ENCODE measurements around the gene WBP4.

WBP4 gene

DNA sequence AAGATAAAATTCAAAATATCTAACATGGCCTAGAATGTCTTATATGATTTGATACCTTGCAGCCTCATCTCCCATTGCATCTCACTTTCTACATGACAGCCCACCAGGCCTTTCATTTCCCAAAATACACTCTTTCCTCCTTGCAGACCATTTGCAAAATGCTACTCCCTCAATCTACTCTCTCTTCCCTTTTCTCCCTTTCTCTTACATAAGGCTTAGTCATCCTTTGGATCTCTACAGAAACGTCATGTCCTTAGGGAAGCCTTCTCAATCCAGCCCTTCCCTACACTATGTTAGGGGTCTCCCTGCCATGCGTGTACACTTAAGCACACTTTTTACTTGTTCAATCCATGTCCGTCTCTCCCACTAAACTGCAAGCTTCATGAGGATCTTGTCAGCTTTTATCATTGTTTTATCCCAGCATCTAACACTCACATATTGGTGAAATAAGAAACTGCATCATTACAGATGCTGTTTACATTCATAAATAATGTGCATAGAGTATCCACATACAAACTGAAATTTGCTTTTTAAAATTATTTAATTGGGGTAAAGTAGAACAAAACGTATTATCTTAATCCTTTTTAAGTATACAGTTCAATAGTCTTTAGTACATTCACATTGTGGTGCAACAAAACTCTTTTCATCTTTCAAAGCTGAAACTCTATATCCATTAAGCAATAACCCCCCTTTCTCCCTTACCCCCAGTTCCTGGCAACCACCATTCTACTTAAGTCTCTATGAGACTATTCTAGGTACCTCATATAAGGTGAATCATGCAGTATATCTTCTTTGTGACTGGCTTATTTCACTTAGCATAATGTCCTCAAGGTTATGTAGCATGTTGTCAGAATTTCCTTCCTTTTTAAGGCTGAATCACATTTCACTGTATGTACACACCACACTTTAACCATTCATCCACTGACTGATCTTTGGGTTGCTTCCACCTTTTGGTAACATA lies 11.5 kb upstream of the WBP4 start:
- DNase-seq: peak; percentile 52 to 74

DNA sequence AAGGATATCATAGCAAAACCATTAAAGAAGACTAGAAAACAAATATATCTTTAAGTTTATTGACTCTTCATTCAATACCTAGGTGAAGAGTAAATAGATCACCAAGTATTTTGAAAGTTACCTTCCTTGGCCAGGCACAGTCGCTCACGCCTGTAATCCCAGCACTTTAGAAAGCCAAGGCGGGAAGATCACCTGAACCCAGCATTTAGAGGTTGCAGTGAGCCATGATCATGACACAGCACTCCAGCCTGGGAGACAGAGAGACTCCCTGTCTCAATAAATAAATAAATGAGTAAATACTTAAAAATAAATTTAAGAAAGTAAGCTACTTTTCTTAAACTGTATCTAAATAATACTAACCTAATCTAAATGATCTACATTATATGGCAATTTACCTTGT lies 8.9 kb upstream of the WBP4 start:
- DNase-seq: no peak

DNA sequence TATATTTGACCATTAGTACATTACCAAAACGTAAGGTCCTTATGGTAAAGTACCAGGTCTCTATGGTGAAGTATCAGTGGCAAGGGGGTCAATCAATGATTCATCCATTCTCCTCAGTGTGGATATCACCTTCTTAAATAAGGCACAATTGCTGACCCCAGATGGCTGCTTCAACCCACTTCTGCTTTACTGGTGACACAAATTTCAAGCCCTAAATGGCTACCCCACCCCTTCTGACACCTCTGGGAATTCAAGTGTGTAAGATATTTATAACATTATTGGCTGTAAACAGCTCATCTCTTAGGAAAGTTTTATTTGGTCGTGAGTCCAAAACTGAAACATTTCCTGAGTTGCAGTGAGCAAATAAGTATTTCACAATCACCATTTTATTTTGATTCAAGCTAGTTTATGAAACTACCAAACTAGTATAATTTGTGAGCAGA lies 7.9 kb upstream of the WBP4 start:
- peak; percentile 67 to 70 for DNase-seq

DNA sequence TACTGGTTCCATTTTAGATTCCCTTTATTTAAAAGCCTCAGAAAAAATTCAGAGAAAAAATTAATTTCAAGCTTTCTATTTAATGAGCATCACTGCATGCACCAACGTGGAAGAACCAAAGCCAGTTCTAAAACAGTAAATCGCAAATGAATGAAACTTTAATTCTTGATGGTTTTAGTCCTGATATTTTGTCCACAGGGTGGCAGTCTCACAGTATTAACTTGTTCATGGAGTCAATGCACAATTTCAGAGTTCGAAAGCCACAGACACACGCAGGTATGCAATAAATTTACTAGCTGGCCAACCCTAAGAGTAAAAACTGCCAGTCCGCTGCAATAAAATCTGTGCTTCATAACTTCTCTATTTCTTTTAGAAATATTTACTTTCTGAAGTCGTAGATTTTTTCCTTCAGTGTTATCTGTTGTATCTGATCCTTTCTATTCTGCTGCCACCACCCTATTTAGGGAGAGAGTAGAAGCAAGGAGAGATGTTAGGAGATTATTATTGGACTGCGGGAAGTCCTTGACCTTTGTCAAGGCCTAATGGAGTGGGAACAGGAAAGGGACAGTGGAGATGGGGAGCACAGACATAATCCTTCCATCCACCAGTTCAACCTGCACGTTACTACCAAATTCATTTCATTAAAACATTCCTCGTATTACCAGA lies 7.0 kb upstream of the WBP4 start:
- peak; percentile 21 to 63 for DNase-seq

DNA sequence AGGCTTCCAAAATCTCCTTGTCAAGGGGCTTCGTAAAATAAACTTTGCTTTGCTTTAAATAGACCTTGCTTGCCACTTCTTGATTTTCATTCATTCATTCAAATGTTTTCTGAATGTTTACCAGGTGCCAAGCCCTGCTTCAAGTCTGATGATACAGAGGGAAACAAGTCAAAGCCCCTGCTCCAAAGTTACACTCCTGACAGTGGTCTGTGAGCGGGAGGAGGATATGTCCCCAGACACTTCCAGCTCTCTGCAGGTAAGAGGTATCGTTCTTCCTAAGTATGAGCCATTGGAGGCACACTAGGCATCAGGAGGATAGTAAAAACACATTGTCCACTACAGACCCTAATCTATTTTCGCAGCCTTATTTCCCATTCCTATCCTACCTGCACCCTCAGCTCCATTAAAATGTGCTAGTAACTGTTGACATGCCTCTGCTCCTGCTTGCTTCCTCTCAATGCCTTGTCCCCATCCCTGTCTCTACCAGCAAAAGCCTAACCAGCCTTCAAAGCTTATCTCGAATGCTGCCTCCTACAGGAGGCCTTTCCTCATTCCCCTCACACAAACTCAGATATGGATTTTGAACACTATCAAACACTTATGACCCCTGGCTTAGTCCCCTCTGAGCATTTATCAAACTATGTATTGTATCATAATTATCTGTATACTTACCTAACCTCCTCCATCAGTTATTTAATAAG lies 6.2 kb upstream of the WBP4 start:
- DNase-seq: no peak

DNA sequence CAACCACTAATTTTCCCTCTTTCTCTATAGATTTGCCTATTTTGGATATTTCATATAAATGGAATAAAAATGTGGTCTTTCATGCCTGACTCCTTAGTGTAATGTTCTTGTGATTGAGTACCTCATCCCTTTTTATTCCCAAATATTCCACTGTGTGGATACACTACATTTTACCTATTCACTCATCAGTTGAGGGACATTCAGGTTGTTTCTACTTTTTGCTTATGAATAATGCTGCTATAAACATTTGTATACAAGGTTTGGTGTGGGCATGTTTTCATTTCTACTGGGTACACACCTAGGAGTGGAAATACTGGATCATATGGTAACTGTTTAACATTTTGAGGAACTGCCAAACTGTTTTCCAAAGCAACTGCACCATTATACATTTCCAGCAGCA lies 5.1 kb upstream of the WBP4 start:
- no peak for DNase-seq

DNA sequence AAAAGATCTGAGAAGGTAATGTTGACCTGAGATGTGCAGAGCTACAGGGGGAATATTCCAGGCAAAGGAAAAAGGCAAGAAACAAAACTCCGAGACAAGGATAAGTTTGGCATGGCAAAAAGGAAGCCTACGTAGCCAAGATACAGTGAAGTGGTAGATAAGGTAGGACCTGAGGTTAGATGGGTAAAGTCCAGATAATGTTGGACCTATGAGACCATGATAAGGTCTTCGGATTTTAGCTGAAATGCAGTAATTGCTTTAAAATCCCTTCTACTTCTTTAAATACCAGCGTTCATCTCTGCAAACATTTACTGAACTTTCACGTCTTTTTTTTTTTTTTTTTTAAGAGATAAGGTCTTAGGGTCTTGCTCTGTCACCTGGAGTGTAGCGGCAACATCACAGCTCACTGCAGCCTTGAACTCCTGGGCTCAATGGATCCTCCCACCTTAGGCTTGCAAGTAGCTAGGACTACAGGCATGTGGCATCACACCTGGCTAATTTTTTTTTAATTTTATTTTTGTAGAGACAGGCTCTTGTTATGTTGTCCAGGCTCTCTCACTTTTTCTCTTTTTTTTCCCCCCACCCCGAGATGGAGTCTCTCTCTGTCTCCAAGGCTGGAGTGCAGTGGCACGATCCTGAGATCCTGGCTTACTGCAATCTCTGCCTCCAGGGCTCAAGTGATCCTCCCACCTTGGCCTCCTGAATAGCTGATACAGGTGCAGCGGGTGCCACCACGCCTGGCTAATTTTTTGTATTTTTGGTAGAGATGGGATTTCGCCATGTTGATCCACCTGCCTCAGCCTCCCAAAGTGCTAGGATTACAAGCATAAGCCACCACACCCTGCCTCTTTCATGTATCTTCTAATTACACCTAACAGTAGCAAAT lies 4.2 kb upstream of the WBP4 start:
- no peak for DNase-seq

DNA sequence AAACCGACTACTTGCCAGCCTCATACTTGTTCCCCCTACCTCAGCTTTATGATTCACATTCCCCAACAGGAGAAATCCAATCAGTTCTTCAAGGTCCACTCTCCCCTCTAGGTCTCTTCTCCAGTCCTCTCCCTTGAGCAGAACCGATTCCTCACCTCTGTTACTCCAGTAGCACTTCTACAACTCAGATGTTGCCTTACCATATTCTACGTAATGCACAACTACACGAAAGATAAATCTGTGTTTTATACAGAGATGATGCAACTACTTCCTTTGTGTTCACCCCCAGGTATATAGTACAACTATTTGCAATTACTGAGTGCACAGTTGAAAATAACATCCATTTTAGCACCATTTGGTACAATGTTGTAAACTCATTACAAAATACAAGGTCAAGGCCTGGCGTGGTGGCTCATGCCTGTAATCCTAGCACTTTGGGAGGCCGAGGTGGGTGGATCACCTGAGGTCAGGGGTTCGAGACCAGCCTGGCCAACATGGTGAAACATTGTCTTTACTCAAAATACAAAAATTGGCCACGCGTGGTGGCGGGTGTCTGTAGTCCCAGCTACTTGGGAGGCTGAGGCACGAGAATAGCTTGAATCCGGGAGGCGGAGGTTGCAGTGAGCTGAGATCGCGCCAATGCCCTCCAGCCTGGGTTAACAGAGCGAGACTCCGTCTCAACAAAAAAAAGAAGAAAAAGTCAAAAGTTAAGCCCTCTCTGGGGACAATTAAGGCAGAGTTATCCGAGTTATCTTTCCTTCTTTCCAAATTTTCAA lies 2.8 kb upstream of the WBP4 start:
- no peak for DNase-seq

DNA sequence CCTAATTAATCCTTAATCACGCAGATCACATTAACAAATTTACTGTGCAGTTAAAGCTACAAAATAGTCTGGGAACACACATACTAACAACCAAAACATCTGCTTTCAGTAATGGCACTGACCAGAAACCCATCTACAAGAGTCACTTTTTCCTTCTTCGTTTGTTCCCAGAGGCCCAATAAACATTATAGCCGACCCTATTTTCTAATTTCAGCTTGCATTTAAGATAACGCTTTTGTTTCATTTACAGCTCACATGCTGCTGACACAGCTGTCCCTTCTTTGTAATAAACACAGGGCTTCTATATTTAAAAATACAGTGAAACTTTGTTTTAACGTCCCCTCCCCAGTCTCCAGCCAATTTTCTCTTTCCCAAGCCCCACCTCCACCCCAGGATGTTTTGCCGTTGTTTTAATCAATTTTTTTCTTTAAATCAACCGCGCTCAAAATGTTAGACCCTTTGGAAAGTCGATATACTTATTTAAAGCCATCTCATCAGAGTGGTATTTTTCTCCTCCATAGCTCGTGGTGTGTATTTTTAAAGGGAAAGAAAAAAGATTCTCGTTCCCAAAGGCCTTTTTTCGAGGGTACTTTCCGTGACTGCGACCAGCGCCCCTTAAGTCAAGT lies 1.7 kb upstream of the WBP4 start:
- no peak for DNase-seq

DNA sequence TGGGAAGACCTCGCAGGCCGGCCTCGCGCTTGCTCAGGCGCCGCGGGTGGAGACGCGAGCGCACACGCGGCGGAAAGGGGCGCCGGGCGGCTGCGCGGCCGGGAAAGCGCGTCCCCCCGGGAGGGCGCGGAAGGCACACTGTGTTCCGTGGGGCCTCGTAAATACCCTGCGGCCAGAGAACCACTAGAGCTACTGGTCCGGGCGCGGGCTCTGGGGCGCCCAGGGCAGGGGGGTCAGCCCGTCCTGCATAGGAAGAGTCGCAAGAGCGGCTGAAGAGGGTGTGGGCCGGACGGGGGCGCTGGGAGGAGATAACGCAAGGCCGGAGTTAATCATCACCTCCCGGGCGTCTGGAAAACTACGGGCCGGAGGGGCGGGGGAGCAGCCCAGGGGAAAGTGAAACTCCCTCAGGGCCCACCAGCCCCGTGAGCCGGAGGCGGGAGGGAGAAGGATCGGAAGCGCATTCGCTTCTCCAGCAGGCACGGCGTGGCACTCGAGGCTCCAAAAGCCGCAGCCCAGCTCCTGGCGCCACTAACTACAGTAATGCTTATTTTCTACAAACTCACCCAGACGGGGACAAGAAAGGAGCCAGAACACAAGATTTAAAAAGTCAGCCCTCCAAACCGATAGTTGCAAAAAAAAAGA lies 1.1 kb upstream of the WBP4 start:
- peak; percentile 91 to 94 for DNase-seq

DNA sequence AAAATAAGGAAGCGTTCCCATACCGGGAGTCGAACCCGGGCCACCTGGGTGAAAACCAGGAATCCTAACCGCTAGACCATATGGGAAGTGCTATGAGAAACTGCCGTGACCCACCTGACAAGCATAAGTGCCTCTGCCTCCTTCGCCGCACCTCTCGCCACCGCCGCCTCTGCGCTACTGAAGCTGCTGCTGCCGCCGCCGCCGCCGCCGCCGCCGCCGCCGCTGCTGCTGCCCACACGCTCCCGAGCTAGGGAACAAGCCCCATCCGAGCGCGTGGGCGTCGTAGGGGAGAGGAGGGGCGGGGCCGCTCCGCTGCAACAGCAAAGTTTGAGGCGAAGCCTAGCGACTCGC lies 610 bp upstream of the WBP4 start:
- DNase-seq: peak; percentile 93 to 97

DNA sequence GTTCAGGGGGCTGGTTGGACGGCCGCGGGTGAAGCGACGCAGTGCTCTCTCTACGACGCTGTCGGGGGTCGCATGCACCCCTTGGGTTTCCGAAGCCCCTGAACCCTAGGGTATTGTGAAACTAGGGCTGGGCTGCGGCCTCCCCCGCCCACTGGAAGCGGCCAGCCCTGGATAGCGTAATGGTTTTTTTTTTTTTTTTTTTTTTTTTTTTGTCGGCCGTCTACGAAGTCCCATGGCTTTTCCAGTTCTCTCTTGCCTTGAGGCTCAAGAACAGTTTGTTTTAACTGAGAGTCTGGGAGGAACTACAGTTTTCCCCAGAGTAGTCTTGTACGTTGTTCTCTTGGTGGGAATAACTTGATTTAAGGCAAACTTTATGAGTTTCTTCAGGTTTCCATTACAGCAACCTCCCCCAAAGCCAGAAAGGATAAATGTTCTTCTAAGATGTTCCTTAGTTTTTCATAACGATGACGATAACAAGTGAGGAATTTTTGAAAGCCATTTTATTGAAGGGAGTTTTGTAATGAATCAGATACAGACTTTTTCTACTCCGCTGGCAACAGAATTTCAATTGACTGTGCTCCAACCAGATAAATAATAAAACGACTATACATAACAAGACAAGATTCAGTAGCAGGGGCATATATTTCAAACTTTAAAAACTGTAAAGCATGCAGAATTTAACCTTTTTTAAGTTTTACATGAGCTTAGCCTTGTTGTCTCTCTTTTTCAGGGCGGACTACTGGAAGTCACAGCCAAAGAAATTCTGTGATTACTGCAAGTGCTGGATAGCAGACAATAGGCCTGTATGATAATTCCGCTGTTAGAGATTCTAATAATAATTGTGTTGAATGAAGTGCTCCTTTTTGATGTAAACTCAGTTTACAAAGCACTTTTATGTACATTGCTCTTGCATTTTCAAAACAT lies 867 bp downstream of the WBP4 start:
- DNase-seq: peak; percentile 82 to 88

DNA sequence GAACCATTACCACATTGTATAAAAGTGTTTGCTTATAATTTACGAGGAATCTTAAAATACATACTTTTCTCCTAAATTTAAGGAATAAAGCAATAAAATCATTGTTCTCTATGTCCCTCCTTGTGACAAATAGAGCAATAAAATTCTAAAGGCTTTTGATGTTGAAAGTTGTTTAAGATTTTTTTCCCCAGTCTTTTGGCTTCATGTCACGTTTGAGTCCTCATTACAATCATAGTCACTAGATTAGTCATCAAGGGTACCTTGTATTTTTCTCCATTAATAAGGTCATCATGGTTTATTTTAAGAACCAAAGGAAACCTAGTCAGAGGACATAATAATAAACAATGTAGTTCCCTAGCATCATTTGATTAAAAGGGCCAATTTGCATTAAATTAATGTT lies 3.2 kb downstream of the WBP4 start:
- no peak for DNase-seq

DNA sequence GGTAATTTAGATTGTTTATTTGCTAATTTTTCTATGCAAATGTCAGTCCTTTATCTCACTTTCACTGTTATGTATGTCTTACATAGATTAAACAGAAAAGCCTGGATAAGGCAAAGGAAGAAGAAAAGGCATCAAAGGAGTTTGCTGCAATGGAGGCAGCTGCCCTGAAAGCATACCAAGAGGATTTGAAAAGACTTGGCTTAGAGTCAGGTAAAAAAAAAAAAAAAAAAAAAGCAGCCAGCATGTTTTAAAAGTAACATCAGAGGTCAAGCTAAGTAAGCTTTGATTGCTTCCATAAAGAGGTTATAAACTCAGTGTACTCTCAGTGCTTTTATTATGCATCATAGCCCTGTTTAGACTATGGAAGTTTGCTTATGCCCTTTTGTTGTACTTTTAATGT lies 3.8 kb downstream of the WBP4 start:
- DNase-seq: no peak

DNA sequence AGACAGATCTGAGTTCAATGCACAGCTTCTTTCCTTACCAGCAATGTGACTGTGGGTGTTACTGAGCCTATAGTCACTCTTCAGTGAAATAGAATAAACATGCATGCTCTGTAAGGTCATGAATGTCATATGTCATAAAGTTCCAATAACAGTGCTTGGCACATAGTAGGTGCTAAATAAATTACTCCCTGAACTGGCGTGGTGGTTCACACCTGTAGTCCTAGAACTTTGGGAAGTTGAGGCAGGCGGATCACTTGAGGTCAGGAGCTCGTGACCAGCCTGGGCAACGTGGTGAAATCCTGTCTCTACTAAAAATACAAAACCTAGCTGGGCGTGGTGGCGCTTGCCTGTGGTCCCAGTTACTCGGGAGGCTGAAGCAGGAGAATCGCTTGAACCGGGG lies 13.2 kb downstream of the WBP4 start:
- no peak for DNase-seq

DNA sequence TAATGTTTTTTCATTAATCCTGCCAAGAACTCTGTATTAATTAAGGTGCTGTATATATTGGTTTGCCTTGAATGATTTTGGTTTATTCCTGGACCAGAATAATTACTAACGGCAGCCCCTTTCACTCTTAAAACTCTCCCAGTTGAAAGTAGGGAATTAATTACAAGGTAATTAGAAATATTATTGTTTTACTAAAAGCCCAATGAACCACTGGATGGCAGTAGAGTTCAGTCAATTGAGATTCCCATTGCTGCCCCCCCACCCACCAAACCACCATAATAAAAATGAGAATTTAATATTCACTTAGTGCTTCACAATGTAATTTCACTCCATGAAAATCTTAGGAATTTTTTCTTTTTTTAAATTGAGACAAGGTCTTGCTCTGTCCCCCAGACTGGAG lies 13.7 kb downstream of the WBP4 start:
- DNase-seq: peak in 1 of 2 donors; percentile 41

DNA sequence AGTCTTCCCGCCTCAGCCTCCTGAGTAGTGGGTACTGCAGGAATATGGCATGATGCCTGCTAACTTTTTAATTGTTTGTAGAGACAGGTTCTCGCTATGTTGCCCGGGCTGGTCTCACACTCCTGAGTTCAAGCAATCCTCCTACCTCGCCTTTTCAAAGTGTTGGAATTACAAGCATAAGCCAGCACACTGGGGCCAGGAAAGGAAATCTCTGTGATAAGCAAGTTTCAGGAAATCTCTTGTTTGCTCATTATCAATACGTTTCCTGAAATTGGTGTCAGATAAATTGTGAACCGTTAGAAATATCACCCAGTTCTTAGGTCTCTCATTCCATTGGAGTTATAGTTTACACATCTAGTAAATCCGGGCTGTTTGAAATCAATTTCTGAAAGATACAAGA lies 14.2 kb downstream of the WBP4 start:
- DNase-seq: no peak

DNA sequence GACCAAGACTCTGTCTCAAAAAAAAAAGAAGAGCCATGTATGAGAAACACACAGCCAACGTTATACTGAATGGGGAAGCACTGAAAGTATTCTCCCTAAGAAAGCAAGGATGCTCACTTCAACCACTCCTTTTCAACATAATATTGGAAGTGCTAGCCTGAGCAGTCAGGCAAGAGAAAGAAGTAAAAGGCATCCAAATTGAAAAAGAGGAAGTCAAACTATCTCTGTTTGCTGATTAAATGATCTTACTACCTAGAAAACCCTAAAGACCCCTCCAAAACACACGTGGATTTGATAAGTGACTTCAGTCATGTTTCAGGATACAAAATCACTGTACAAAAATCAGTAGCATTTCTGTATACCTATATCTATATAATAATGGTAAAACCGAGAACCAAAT lies 16.2 kb downstream of the WBP4 start:
- DNase-seq: no peak

DNA sequence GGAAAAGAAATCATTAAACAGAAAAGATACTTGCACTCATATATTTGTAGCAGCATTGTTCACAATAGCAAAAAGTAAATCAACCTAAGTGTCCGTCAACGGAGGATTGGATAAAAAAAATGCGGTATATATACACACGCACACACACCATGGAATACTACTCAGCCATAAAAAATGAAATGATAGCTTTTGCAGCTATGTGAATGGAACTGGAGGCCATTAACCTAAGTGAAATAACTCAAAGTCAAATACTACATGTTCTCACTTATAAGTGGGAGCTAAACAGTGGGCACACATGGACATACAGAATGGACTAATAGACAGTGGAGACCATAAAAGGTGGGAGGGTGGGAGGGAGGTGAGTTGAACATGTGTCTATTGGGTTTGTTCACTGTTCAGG lies 18.4 kb downstream of the WBP4 start:
- DNase-seq: no peak

Measured in inflammatory macrophage (primary cell).